DMS53 treated with DMSO at 0.1 percent for 48 hours (cell line): ENCODE data around the gene CRYGB.
"Not testable (repeated sequence)": the region's sequence is repeated elsewhere in the genome, so short reads cannot be mapped to it uniquely, and the experiment has no call there.

Experiments
- DNase-seq: peaks from one replicate; lab custom pipeline; 2025; ENCODE audit not compliant: unreplicated experiment; lab: John Stamatoyannopoulos, UW

The CRYGB gene

DNA sequence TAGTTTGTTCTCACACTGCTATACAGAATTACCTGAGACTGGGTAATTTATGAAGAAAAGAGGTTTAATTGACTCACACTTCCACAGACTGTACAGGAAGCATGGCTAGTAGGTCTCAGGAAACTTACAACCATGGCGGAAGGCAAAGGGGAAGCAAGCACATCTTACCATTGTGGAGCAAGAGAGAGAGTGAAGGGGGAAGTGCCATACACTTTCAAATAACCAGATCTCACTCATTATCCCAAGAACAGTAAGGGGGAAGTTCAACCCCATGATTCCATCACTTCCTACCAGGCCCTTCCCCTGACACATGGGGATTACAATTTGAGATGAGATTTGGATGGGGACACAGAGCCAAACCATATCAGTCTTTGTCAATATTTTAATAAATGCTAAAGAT lies 5.0 kb upstream of the CRYGB start:
- no peak for DNase-seq

DNA sequence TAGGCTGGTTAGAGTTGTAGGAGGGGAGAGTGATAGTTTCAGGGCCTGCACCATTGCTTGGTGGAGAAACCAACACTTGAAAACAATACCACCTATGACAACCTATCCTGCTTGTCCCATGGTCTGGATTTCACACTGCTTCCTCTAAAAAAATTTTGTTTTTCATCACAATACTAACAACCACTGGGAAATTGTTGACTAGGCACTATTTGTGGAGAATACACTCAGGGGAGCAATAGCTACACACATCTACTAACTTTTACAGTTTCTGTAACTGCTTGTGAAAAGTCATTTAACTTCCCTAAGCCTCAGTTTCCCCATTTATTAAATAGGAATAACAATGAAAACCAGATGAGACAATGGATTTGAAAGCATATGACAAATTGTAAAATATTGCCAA lies 4.1 kb upstream of the CRYGB start:
- no peak for DNase-seq

DNA sequence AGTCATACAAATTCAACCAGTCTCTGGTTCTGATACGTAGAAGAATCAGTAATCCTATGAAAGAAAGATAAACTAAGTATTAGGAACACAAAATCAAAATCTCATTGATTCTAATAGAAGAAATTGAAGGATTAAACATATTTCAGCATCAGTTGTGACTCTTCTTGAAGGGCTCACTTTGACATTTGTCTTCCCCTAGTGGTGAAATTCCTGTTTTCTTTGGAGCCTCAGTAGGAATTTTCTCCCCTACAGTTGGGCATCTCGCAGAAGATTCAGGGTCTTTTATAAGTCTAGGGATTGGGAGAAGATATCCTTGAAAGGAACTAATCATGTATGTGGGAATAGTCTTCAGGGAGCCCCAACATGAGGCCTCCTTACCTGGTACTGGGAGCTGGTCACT lies 2.8 kb upstream of the CRYGB start:
- DNase-seq = no peak

DNA sequence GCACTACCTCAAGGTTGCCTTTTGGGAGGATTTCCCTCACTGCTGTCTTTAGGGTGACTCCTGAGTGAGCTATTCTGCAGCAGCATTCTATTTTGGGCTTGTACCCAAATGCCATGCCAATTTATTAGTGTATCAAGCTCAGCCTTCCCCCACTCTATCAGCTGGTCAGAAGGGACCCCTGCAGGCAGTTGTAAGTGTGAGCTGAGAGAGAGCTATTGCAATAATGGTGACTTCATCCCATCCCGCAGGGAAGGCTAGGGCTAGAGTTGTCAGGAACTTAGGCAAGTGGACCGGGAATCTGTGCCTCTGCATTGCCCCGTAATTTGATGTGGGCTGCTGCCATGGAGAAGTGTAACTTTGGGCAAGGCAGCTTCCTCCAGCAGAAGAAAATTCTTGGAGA lies 1.8 kb upstream of the CRYGB start:
- no peak for DNase-seq

DNA sequence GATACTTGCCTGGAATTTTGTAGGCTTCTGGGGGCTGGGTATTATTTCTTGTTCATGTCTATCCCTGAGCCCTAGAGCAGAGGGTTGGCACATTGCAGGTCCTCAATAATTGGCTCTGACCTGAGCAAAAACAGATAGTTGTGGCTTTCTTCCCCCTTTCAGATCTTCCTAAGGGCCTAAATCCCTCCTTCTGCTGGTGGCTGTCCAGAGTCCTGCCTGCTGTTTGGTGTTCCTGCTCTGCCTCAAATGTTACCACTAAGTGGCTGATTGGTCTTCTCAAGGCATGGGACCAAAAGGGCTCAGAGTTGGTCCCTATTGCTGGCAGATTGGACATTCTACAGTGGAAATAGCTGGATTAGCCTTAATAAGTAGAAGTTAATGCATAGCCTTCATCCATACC lies 1.1 kb upstream of the CRYGB start:
- no peak for DNase-seq

DNA sequence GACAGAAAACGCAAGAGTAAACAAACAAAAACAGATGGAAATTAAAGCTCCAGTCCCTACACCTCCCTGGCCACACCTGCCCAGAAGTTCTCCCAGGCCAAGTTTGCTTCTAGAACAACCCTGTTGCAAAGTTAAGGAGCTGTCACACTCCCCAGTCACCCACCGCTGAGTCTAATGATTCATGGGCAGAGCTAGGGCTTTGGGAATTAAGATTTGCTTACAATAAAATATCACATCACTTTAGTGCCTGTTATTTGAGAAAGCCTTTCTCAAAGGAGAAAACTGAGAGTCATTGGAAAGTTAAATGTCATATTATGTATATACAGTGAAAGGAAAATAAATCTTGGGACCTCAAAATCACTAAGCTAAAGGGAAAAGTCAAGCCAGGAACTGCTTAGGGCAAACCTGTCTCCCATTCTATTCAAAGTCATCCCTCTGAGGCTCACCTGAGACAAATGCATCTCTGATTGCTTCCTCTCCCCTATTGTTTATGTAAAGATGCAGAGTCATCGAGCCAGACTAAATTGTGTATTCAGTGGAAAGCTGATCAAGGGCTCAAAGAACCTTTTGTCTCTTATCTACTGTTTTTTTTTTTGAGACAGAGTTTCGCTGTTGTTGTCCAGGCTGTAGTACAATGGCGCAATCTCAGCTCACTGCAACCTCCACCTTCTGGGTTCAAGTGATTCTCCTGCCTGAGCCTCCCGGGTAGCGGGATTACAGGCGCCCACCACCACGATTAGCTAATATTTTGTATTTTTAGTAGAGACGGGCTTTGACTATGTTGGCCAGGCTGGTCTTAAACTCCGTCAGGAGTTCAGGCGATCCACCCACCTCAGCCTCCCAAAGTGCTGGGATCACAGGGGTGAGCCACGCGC lies 2.8 kb downstream of the CRYGB start:
- peak; percentile 13 for DNase-seq

DNA sequence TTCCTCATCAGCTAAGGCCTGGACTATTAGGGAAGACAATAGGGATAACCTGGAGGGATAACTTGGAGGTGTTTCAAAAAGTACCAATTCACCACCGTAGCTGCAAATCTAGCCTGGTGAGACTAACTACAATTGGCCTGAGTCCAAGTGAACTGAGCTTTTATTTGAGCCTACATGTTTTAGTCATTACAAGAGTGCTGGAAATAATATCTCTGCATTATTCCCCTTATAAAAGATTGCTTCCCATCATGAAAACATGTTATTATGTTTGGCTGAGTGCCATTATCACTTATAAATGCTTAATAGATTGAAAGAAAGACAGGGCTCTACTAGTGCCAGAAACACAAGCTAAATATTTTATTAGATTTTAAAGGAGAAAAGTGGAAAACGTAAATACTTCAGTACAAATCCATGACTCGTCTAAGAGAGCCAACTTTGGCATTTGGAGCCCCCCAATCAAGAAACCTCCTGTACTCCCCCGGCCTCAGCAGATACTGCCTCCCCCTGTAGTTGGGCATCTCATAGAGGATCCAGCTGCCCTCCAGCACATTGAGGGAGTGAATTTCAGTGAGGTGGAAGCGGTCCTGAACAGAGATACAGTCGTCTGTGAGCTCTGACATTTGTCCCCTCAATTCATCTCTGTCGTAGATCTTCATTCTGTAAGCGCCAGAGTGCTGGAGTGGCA lies 3.6 kb downstream of the CRYGB start:
- no peak for DNase-seq

DNA sequence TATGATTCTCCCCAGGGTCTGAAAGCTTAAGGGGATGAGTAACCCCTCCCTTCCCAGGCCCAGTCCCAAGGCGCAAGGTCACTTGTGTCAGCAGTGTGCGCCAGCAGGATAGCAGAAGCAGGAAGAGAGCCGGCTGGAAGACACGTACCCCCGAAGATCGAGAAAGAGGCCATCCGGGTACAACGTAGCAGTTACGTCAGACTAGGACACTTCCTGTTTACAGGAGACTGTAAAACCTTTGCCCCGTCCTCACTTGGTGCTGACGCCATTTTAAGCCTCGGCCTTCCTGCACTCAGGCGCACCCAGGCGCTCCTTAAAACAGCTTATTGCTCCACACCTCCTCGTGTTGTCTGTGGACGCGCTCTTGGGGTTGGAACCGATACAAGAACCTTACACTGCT lies 6.5 kb downstream of the CRYGB start:
- no peak for DNase-seq

DNA sequence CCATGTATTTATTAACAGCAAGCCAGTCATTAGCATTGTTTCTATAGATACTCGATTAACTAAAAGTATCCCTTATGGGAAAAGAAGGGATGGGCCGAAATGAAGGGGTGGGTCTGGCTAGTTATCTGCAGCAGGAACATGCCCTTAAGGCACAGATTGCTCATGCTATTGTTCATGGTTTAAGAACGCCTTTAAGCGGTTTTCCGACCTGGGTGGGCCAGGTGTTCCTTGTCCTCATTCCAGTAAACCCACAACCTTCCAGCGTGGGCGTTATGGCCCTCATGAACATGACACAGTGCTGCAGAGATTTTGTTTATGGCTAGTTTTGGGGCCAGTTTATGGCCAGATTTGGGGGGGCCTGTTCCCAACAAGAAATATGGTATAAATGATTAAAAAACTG lies 7.6 kb downstream of the CRYGB start:
- DNase-seq = not testable (repeated sequence)

DNA sequence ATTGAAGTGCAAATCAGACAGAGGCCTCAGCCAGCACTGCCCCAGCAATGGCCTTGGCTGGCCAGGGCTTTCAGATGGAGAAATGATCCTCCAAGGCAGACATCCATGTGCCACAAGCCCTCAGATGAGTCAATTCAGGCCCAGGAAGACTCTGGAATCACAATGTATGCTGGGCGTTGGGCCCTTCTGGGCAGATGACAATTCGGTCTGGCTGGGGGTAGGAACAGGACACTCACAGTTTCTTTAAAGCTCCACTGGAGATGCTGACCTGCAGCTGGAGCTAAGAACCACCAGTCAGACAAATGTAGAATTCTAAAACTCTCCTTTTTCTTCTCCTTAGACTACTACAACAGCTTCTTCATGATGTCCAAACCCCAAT lies 9.3 kb downstream of the CRYGB start:
- DNase-seq = no peak

DNA sequence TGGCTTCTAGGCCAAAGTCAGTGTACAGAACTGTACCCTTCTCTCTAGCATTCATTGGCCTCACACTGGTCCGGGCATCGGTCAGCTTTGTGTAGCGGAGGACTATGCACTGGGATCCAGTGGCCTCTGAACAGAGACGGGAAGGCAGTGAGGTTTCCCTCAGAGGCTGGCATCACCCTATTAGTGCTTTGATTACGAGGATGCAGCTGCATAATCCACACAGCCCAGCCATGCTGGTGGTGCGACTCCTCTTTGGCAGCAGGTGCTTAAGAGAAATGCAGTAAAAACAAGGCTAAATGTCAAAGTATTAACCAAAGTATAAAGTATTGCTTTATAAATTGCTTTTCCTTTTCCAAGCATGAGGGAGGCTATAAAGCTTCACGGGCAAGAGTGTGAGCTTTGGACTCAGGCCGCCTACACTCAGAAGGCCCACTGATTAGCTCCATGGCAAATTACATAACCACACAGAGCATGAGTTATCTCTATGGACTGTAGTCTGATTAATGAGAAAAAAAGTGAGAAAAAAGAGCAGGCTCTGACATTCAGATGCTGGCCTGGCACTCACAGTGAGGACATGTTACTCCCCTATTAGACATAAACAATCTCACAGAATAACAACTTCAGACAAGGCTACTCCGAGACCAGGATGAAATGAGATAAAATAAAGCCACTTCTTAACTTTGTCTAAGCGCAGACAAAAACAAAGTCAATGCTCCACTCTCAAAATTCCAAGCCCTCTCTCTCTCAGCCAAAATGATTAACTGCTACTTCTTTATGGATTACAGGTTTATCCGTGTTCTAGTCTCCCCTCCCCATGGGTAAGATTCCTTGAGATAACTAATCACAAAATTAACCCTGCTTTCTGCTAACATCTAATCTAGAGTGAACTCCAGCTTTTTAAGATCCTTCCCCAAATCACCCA lies 9.9 kb downstream of the CRYGB start:
- no peak for DNase-seq

DNA sequence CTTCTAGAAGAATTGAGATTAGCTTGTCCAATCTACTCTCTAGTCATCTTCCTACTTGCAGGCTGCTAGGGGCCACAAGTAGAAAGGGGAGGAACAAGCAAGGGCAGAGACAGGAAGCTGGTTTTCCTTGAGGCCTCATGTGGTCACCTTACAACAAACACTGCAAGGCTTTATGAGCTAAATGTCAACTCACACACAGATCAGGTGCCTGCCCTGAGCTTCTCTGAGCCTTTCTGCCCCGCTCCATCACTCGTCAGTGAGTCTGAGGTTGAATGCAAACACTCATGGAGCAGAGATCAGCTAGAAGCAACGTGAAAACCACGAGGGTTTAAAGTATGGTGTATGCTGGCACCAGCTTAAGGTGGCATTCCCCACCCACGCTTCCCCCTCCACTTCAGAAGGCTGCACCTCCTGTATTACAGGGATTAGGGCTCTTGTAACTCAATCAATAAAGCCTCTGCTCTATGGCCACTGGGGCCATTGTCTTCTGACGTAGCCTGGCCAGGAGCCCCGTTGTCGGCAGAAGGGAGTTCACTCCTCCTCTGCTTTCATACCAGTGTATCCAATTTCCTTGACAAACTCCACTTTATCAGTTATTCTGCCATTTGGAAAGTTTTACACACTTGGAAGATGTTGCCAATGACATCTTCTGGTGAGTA lies 10.9 kb downstream of the CRYGB start:
- DNase-seq = no peak

DNA sequence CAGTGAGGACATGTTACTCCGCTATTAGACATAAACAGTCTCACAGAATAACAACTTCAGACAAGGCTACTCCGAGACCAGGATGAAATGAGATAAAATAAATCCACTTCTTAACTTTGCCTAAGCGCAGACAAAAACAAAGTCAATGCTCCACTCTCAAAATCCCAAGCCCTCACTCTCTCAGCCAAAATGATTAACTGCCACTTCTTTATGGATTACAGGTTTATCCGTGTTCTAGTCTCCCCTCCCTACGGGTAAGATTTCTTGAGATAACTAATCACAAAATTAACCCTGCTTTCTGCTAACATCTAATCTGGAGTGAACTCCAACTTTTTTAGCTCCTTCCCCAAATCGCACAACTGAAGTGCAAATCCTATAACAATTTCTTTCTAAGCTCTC lies 15.2 kb downstream of the CRYGB start:
- no peak for DNase-seq

DNA sequence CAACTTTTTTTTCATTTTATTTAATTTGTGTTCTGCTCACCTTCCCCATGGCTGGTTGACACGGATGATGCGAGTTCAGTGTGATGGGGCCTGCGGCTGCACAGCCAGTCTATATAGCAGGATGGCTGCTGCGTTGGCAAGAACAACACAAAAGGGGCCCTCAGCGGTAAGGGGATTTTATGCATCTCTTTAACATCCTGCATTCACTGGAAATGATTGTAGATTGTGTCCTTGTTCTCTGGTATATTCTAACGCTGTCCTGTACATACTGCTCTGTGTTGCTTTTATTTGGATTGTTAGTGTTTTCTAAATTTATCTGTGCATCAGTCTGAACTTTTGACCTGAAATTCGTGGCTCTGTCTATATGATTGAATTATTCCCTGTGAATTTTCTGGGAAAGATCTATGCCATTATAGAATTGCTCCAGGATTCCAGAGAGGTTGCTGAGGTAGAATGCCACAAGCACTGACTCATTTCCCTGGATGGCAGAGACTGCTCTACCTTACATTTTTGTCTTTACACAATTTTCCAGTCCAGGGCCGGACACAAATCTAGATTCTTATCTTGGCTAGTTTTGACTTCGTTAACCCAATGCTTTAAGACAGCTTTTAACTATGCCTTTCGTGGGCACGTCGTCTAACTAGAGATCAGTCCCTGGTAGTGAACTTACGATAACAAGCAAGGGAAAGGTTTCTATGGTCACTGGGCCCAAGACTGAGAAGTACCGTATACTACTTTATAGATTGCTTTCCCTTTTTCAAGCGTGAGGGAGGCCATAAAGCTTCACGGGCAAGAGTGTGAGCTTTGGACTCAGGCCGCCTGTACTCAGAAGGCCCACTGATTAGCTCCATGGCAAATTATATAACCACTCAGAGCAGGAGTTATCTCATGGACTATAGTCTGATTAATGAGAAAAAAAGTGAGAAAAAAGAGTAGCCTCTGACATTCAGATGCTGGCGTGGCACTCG lies 15.9 kb downstream of the CRYGB start, which contains the start of gene CRYGC:
Gene CRYGC (minus strand): TSS at position 85 of the 968 bp plus-strand sequence. CDS start 36 bp downstream, at position 49.
- no peak for DNase-seq

DNA sequence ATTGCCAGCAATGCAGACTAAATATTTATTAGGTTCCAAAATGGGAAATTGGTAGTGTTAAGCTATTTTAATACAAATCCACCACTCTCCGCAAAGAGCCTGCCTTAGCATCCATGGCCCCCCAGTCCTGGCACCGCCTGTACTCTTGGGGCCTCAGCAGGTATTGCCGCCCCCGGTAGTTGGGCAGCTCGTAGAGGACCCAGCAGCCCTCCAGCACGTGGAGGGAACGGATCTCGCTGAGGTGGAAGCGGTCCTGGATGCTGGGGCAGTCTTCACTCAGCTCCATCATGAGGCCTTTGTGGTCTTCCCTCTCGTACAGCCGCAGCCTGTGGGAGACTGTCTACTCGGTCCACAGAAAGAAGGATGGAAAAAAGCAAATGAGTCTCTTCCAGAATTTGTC lies 17.8 kb downstream of the CRYGB start:
- no peak for DNase-seq

DNA sequence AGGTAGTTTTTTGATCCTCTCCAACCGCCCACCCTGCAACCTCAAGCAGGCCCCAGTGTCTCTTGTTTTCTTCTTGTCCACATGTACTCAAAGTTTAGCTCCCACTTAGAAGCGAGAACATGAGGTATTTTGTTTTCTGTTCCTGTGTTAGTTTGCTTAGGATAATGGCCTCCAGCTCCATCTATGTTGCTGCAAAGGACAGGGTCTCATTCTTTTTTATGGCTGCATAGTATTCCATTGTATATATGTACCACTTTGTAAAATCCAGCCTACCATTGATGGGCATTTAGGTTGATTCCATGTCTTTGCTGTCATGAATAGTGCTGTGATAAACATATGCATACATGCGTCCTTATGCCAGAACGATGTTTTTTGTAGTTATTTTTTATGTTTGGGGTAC lies 18.9 kb downstream of the CRYGB start:
- DNase-seq = no peak

DNA sequence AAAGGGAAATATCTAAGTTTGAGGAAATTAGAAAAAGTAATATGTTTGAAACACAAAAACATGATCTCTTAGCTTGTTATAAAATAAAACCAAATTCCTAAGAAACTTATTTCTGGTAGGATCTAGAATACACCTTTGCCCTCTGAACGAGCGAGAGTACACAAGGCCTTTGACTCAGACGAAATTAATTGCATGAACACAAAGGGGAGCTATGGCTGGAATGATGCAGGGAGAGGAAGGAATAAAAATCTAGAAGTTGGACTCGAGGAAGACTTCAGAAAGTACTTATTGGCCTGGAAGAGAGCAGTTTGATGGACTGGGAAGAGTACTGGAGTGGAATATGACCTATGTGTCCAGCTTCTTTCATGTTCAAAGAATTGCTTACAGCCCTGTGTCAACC lies 20.7 kb downstream of the CRYGB start:
- no peak for DNase-seq

DNA sequence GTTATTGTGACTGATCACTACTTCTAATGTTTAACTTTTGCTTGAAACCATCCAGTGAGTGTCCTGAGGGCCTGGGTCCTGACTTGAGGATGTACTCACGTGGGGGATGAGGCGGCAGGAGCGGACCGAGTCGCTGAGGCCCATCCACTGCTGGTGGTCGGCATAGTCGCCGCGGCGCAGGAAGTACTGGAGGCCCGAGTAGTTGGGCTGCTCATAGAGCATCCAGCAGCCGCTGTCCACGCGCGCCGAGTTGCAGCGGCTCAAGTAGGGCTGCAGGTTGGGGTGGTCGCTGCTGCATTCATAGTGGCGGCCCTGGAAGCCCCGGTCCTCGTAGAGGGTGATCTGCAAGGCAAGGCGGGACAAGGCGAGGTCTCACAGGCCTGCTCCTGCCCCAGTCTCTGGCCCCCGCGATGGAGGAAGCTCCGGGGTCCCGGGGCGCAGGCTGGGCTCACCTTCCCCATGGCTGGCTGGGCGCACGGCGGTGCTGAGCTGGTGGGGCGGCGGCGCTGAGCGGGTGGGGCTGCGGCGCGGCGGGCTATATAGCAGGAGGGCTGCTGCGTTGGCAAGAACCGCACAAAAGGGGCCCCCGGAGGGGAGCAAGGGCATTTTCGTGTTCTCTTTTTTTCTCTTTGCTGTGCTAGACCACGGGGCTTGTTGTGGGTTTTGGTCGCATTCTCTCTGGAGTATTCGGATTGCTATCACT lies 21.8 kb downstream of the CRYGB start, which contains the start of gene CRYGD:
Gene CRYGD (minus strand): TSS at position 512 of the 703 bp plus-strand sequence. CDS start 51 bp downstream, at position 461.
- DNase-seq = not testable (repeated sequence)

DNA sequence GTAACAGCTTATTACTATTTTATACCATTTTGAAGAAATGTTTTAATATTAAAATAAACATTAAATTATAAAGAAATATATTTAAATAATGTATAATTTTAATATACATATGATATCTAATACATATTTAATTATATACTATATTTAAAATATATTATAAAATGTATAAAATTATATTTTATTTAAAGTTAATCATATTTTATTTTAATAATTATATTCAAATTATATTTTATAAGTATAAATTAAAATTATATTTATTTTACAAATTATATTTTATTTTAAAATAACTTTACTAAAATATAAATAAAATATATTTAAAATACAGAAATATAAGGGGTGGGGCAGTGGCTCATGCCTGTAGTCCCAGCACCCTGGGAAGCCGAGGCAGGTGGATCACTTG lies 23.7 kb downstream of the CRYGB start:
- DNase-seq = no peak
